ENCODE data around the gene VTI1A.

GRCh38 chr10:112807013-112807412 lies 360.0 kb downstream of the VTI1A start:
- no peak for TF ChIP-seq CTCF (IDR thresholded peaks at IDR 0.05)
- no peak for TF ChIP-seq POLR2A (IDR thresholded peaks at IDR 0.05)

All from esophagus squamous epithelium (tissue), 4 donors.